ENCODE measurements around the gene SORCS2.

DNA sequence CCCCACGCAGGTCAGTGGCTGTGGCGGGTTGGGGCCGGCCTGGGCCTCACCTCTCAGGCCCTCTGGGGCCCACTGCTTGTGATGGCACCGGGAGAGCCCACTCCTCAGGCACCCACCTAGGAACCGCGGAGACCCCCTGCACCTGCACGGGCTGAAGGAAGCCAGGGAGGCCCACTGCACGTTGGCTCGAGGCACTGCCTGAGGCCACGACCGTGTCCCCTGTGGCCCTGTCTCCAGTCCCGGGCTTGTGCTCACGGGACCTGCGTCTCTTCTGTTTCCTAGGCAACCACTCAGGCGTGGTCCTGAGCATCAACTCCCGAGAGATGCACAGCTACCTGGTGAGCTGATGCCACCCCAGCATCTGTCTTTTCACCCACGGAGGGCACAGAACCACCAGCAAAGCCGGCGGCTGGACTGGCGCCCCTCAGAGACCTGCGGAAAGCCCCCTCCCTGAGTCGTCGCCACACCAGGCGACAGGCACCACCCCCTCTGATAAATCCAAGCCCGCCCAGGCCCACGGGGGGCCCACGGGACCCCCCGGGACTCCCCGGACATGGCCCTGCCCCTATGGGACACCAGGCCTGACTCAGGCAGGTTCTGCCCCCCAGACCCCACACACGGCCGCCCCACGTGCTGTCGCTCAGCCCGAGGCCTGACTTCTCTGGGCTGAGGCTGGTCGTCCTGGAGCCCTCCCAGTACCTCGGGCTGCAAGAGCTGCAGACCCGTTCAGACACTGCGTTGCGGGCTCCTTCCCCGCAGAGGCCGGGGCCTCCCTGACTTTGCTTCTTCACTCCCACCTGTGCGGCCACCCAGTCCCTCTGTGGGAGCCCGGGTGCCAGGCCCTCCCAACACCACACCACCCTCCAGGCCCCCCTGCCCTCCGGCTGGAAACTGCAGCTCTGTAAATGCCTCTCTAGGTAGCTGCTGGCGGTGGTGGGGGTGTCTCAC lies 547.9 kb downstream of the SORCS2 start:
- TF ChIP-seq, protein P1, sequence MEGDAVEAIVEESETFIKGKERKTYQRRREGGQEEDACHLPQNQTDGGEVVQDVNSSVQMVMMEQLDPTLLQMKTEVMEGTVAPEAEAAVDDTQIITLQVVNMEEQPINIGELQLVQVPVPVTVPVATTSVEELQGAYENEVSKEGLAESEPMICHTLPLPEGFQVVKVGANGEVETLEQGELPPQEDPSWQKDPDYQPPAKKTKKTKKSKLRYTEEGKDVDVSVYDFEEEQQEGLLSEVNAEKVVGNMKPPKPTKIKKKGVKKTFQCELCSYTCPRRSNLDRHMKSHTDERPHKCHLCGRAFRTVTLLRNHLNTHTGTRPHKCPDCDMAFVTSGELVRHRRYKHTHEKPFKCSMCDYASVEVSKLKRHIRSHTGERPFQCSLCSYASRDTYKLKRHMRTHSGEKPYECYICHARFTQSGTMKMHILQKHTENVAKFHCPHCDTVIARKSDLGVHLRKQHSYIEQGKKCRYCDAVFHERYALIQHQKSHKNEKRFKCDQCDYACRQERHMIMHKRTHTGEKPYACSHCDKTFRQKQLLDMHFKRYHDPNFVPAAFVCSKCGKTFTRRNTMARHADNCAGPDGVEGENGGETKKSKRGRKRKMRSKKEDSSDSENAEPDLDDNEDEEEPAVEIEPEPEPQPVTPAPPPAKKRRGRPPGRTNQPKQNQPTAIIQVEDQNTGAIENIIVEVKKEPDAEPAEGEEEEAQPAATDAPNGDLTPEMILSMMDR (optimal IDR thresholded peaks at IDR 0.05 in 1 of 3, IDR thresholded peaks at IDR 0.05 in 1 of 3, conservative IDR thresholded peaks at IDR 0.05 in 1 of 3; ENCODE audit: extremely low read depth in 1 of 3, insufficient read depth in 2 of 3, low read length in 3 of 3): no peak
- no peak for TF ChIP-seq EZH2 (IDR thresholded peaks at IDR 0.05; ENCODE audit: low read length)

All from keratinocyte (primary cell).